Left kidney (tissue), 2 donors: ENCODE measurements around the gene KMT2A. TPM values are rescaled to one million over a fixed set of nuclear protein-coding genes. Genes with fewer than 3 reads are reported as not detected.
"Not testable (repeated sequence)": the region's sequence is repeated elsewhere in the genome, so short reads cannot be mapped to it uniquely, and the experiment has no call there.

Experiments
- DNase-seq: peaks from one replicate; pipeline ENCODE4 v3.0.0-alpha.2; 2013
- polyA plus RNA-seq: library from polyadenylated mRNA; unstranded; fragments of 120-200 nt; gene quantifications from one replicate; pipeline ENCODE4 v1.2.1, GENCODE V29; 2013; ENCODE audit not compliant: insufficient read length

Gene KMT2A
- polyA plus RNA-seq, 1 donor, result 56.7 TPM

DNA sequence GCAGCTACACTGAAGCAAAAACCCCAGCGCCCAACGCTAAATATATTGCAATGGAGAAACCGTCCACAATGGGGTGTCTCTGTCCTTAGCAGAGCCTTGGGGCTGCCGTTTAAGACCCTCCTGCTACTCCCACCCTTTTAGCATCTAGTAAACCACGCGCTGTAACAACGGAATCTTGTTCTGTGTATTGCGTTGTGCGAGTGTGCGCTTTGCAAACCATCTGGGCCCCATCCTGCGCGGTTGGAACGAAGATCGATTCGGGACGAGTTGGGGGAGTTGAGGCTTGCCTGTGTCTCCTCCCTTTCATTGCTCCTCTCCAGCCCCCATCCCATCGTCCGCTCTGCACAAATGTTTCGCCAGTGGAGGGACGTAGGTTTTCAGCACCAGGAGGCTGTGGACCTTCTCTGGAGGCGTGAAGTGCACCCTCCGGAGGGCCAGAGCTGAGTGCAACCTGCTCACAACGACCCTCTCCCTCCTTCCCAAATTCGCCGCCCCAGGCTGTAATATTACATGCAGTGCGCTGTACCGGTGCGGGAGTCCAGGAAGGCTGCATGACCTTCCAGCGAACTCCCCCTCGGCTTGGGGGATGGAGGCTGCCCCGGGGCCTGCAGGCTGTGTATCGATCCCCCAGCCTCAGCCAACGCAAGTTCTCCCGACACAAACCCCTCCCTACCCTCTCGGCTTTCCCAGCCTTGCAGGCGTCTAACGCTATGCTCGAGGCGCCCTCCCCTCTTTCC lies 1.6 kb upstream of the KMT2A start:
- peak; percentile 47 for DNase-seq

DNA sequence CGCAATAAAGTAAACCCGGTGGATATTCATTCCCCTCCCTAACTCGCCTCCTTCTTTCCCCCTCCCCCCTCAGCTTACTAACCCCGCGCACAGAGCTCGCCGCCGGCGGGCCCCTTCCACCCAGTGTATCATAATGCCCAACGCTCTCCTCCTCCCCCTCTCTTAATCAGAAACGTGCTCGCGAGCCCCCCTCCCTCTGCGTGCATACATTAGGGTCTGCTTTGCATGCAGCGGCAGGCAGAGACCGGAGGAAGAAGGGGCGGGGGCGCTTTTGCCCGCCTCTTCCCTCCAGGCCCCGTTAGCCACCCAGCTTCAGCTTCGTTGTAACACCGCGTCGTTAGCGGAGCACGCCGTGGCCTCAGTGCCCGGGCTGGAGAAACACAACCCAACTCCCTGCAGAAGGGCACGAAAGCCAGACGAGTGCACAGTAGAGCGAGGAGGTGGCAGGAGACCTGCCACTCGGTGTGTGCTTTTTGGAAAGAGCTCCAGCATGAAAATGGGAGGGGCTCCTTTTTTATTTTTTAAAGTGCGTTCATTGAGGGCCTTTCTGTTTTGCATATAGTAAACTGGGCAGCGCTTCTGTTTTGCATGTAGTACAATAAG lies 901 bp upstream of the KMT2A start:
- DNase-seq, result peak; percentile 59

DNA sequence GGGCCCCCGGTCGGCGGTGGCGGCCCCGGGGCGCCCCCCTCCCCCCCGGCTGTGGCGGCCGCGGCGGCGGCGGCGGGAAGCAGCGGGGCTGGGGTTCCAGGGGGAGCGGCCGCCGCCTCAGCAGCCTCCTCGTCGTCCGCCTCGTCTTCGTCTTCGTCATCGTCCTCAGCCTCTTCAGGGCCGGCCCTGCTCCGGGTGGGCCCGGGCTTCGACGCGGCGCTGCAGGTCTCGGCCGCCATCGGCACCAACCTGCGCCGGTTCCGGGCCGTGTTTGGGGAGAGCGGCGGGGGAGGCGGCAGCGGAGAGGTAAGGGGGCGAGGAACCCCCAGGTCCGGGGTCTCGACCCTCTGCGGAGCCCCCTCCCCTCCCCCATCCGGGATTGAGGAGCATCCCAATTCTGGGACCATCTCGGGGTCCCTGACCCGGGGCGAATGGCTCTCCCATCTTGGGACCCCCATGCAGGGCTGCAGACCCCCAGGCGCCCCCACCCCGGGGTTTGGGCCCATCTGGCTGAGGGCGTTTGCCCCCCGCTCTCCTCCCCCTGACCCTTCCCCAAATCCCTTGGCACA lies 431 bp downstream of the KMT2A start:
- no peak for DNase-seq

DNA sequence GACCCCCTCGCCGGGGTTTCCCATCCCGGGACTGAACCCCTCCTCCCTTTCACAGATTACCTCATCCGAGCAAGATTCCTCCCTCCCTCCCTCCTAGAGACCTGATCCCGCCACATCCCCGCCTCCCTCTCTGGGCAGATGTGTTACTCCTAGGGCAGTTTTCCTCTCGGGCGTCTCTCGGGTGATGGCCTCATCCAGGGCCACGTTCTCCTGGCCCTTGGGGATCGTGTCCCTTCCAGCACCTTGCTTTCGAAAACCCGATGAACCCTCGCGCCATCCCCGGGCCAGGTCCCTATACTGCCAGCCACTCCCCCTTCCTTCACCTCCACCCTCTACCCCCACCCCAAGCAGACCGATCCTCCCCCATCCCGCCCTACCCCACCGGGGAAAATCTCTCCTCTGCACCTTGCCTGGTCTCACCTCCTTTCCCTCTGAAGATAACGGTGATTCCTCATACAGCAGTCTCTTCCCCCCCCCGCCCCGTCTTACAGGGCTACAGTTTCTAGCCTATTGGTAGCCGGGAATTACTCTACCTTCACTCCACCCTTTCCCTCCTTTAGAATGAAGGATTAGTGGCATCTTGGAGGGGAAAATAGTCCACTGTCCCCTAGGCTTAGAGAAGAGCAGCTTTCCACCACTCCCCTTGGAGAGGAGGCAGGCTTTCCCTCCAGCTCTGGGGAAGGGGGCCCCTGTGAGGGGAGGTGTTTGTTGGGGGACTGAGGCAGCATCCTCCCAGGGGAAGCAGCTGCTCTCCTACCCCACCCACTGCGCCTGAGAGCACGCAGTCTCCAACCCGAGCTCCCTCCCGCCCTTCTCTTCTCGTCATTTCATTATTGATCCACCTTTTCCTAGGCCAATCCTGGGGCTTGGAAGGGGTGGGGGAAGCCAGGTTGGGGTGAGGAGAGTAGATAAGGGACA lies 1.2 kb downstream of the KMT2A start:
- DNase-seq, result peak; percentile 54

DNA sequence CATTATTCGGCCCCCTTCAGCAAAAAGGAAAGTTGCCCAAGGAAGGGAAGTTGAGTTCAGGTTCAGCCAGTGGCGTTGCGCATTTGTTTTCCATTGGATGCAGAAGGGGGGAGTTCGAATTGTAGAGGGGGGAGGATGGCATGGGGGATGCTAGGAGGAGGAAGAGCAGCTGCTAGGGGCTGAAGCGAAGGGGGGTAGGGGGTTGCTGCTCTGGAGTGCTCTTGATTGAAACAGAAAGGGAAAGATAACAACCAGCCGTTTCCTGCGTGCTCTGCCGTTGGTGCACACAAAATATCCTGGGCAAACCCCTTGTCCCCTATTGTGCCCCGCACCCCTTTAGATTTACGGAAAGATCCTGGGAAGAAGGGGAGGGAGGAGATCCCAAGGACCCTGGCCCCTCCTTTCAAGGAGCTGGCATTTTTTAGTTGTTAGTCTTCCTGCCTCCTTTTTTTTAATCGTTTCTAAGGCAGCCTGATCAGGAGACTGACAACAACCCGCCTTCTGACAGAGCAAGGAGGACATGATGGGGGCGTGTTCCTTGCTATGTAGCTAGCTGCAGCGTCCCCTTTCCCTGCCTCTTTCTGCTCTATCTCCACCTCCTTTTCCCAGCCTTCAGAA lies 2.1 kb downstream of the KMT2A start:
- peak; percentile 73 for DNase-seq

DNA sequence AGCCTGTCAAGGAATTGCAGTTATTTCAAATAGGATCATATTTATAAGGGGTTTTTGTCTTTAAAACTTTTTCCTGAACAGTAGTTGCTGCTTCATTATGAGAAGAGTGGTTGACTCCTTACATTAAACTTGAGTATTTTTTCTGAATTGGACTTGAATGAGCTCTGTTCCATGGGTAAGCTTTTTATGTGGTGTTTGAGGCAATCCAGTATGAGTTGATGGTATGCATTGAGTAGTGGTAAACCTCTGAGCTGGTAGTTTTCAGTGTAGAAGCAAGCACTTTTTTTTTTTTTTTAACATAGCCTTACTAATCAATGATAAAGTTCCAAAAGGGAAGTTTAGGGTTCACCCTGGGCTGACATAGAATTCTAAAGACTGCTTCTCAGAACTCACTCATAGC lies 3.4 kb downstream of the KMT2A start:
- no peak for DNase-seq

DNA sequence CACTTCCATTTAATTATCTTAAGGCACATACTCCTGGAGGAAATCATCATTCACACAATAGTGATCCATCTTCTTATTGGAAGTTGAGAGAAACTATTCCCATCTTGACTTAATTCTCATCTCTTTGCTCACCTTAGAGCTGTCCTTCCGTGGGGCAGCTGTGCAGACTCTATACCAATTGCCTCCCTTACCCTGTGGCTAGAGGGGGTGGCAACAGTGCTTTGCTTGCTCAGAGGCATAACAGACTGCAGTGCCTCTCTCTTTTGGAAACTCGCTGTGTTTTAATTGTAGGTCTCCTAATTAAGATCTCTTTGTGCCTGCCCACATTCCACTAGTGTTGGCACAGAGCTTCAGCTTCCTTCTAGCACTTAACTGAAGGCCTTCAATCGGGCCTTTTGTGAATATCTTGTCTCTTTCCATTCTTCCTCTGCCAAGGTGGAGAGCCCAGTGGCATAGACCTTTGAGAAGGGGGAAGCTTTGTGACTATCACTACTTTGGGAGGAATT lies 5.5 kb downstream of the KMT2A start:
- DNase-seq, result no peak

DNA sequence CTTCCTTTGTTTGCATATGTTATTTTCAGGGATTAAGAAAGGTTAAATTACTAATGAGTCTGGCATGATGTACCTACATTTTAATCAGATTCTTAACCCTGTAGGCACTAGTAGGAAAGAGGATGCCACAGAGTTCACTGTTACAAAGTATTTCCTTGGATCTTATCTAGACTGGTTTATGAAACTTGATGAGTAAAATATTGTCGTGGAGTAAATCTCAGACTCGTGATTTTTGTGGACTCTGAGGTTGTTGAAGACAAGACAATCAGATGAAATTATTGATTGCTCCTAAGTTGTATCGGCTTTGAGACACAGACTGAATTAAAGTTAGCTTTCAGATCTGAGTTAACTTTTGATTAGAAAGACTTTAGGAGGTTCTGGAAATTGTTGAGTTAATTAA lies 6.0 kb downstream of the KMT2A start:
- no peak for DNase-seq

DNA sequence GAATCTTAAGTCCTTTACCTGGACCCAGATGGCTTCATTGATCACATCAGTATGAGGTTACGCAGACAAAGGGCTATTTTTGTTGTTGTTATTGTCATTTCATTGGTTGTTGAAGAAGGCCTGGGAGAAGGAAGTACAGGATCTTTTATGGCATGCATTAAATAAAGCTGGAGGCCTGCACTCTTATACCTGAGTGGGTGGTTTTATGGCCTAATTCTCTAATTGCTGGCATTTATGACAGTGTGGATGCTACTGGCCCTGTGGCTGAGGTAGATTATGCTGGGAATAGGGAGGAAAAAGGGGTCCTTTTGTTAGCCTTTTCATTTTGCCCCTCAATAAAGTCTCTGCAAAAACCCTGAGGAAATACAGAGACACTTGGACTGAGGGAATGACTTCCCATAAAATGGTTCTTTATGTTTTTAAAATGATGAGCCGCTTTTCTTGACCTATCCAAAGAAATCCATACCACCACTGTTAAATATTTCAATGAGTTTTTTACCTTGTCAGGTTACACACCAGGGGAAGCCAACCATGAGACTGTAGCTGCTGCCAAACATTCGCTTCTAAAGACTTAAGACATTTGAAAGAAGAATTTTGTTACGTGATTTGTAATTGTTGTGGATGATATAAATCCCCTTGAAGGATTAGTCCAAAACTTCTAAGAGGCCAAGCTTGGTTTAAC lies 6.8 kb downstream of the KMT2A start:
- DNase-seq, result no peak

DNA sequence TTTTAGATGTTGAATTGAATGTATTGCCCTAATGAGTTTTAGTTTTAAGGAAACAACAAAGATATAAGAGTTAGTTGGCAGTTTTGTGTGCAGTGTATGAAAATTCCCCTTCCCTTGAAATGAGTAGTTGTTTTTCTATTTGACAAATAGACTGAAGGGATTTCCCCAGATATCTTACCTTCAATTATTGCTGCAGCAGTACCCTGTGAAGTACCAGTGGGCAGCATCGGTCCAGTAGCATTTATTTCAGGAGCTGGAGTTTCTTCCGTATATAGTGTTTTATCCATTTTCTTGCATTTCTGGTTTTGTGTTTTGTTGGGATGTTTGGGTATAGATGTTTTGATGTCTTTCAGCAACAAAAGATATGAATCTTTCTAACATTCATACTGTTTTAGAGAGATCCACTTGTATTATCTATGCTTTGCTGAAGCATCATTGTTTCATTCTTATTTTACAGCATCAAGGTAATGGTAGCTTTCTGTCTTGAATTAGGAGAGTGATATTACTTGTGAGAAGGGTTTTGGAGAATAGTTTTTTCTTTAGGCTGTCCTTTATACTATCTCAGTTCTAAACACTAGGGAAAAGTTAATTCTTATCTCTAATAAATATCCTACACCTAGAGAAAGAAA lies 7.4 kb downstream of the KMT2A start:
- DNase-seq, result no peak

DNA sequence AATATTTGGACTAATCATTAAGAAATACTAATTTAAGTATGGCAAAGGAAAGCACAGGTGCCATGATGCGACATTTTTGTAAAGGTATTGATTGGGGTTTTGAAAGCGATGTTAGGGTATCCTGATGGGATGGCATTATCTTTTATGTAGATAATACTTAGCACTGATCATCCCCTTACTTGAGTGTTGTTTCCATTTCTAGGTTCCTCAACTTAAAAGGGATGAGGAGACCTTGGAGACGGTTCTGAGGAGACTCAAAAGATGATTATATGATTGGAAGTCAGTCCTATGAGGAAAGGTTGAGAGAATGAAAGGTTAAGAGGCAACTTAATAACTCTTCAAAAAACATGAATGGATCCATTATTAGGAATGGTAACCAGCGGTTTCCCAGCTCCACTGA lies 11.1 kb downstream of the KMT2A start:
- no peak for DNase-seq

DNA sequence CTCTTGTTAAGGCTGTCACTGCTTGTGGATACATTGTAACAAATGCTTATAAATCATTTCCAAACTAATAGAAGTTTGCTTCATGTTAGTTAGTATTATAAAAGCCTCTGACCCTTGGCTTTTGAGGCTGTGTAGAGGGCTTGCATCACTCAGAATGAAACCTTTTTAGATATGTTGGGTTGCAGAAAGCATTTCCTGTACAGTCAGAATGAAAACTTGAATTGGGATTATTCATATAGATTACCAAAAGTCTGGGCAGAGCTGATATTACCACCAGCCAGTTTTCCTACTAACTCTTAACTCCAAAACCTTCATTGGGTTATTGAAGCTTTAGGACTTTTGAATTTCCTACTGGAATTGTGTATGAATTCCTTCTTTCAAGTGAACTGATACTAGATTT lies 12.0 kb downstream of the KMT2A start:
- DNase-seq, result no peak

DNA sequence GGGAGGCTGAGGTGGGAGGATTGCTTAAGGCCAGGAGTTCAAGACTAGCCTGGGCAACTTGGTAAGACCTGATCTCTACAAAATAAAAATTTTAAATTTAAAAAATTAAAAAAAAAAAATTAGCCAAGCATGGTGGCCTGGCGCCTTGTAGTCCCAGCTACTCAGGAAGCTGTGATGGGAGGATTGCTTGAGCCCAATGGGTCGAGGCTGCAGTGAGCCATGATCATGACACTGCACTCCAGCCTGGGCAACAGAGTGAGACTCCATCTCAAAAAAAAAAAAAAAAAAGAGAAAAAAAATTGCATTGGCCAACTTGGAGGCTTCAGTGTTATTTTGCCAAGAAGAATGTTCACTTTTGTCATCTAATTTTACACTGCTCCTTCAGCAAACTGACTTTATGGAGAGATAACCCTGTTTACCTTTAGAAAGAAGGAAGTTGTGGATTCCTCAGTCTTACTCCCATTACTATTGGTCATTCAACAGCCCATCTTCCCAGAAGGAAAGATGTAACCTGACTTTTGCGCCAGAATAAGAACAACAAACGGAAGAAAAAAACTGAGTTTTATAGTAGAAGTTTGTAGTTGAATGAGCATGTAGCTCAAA lies 13.1 kb downstream of the KMT2A start:
- no peak for DNase-seq

DNA sequence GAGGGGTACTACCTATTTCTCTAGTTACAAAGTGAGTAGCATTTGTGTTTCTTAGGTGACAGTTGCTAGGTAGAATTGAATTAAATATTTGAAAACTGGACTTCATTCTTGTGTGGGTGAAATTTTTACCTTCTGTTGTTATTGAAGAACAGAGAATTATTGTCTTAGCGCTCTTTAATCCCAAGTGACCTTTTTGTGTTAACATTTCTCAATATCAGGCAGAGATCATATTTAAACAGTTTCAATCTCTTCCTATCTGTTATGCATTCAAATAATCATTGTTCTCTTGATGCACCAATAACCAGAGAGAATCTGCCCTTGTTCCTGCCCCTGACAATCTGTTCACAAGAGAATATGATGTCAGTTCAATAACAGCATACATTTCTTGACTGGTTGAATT lies 14.2 kb downstream of the KMT2A start:
- DNase-seq, result no peak

DNA sequence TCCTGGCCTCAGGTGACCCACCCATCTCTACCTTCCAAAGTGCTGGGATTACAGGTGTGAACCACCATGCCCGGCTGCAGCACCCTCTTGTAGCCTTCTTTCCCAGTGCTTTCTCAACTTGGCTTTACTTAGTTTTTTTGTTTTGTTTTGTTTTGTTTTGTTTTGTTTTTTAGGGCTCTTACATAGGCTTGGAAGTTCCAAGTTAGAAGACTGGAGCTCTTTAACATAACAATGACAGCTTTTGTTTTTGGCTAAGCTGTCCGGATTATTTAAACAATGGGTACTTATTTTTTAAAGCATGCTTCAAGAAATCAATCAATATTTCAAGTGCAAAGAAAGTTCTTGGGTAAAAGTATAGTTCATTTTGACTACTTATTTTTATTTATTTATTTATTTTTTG lies 25.9 kb downstream of the KMT2A start:
- DNase-seq, result no peak

DNA sequence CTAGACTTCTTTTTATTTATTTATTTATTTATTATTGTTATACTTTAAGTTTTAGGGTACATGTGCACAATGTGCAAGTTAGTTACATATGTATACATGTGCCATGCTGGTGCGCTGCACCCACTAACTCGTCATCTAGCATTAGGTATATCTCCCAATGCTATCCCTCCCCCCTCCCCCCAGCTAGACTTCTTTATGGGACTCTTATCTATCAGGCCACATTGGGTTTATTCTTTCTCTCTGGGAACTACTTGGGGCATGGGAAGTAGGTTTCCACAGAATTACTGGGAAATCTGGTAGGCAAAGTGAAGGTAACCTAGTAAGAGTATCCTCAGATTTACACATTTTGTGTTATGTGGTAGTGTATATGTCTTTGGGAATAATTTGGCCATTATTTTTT lies 32.7 kb downstream of the KMT2A start:
- DNase-seq, result not testable (repeated sequence)

DNA sequence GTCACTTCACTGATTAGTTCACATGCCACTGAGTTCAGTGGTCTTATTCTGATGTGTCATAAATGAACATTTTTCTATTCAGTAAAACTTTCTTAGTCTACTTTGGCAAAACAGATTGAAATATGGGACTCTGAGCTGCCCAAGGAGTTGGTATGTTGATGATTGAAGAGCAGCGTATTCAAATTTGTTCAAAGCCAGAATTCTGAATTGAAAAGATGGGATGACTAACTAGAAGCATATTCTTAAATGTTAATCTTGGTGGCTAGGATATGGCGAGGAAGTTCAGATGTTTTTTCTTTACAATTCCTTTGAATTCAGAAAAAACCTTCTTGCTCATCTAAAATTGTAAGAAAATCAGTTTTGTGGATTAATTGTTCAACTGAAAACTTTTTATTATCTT lies 34.7 kb downstream of the KMT2A start:
- no peak for DNase-seq

DNA sequence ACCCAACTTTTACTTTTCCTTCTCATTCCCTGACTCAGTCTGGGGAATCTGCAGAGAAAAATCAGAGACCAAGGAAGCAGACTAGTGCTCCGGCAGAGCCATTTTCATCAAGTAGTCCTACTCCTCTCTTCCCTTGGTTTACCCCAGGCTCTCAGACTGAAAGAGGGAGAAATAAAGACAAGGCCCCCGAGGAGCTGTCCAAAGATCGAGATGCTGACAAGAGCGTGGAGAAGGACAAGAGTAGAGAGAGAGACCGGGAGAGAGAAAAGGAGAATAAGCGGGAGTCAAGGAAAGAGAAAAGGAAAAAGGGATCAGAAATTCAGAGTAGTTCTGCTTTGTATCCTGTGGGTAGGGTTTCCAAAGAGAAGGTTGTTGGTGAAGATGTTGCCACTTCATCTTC lies 37.2 kb downstream of the KMT2A start:
- no peak for DNase-seq

DNA sequence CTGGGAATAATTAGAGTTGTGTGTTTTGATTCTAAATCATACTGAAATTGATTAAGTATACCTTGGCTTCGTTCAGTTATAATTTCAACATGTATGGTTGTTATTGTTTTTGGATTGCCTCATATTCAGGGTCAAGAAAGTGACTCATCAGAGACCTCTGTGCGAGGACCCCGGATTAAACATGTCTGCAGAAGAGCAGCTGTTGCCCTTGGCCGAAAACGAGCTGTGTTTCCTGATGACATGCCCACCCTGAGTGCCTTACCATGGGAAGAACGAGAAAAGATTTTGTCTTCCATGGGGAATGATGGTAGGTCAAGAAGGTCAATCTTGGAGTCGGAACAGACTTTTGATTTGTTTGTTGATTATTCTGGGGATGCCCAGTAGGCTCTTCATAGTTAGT lies 40.4 kb downstream of the KMT2A start:
- DNase-seq, result no peak

DNA sequence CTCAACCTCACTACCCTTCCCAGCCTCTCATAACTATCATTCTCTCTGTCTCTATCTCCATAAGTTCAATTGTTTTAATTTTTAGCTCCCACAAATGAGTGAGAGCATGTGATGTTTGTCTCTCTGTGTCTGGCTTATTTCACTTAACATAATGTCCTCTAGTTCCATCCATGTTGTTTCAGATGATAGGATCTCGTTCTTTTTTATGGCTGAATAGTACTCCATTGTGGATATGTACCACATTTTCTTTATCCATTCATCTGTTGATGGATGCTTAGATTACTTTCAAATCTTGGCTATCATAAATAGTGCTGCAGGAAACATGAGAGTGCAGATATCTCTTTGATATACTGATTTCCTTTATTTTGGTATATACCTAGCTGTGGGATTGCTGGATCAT lies 44.9 kb downstream of the KMT2A start:
- not testable (repeated sequence) for DNase-seq

DNA sequence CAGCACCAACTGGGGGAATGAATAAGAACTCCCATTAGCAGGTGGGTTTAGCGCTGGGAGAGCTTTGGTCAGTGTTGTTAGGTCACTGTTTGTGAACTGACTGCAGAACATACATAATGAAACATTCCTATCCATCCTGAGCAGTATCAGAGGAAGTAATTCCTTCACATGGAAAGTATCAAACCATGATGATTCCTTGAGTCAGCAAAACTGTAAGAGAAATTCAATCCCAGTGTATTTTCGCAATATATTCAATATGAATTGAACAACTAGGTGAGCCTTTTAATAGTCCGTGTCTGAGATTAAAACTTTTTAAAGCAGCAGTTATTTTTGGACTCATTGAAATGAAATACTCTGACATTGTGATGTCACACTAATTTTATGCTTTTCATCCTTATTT lies 48.1 kb downstream of the KMT2A start:
- no peak for DNase-seq
